Endothelial cell (in vitro differentiated cells): ENCODE data around the gene LRRC74A. TPM values are rescaled to one million over a fixed set of nuclear protein-coding genes. Genes with fewer than 3 reads are reported as not detected.

Source experiments
- DNase-seq: peaks from one replicate; pipeline ENCODE4 v3.0.0; 2021; ENCODE audit warnings: low spot score
- H3K27ac Mint-ChIP-seq: one replicate; pipeline ENCODE4 v1.8.0; 2021; ENCODE audit warnings: mixed read lengths, inconsistent platforms; ENCODE audit not compliant: unreplicated experiment
- H3K27me3 Mint-ChIP-seq: one replicate; pipeline ENCODE4 v1.8.0; 2021; ENCODE audit warnings: mild to moderate bottlenecking, moderate library complexity, mixed read lengths, inconsistent platforms; ENCODE audit not compliant: unreplicated experiment
- H3K36me3 Mint-ChIP-seq: one replicate; pipeline ENCODE4 v1.8.0; 2021; ENCODE audit warnings: mild to moderate bottlenecking, low read depth, mixed read lengths, inconsistent platforms; ENCODE audit not compliant: unreplicated experiment
- H3K4me1 Mint-ChIP-seq: one replicate; pipeline ENCODE4 v1.8.0; 2021; ENCODE audit warnings: mild to moderate bottlenecking, mixed read lengths, inconsistent platforms; ENCODE audit not compliant: unreplicated experiment
- H3K4me3 Mint-ChIP-seq: one replicate; pipeline ENCODE4 v1.8.0; 2021; ENCODE audit warnings: mild to moderate bottlenecking, mixed read lengths, inconsistent platforms; ENCODE audit not compliant: unreplicated experiment
- H3K9me3 Mint-ChIP-seq: one replicate; pipeline ENCODE4 v1.8.0; 2021; ENCODE audit warnings: mixed read lengths, inconsistent platforms; ENCODE audit not compliant: unreplicated experiment
- CTCF ChIP-seq: fragments of 200-600 bp; sonication (generic); IDR thresholded peaks from one replicate; pipeline ENCODE4 v1.5.0; 2021; ENCODE audit warnings: antibody characterized with exemption; ENCODE audit not compliant: unreplicated experiment
- total RNA-seq: library from RNA; stranded (reverse); fragmentation: NEBNext Ultra II Directional; extraction: Animal tissue kit (Norgen Biotek cat#: 25700); gene quantifications from one replicate; pipeline ENCODE4 v1.2.1, GENCODE V29; 2021; ENCODE audit not compliant: unreplicated experiment

LRRC74A gene
- total RNA-seq, 1 donor from 2014 or later = not detected

- peaks cover 13% of the 10 kb centered on the region for H3K36me3 Mint-ChIP-seq
Observed at GRCh38 chr14:76812422-76813383, 13.5 kb upstream of the LRRC74A start, which contains the start of gene ANGEL1. Gene ANGEL1, minus strand, starts transcription at chr14:76812882. Its CDS starts 55 bp downstream, at chr14:76812827.

GRCh38 chr14:76814726-76815645, 11.2 kb upstream of the LRRC74A start:
- Mint-ChIP-seq H3K36me3 (no peaks in the 10 kb centered on the region), H3K4me1 (peaks cover 17% of the 10 kb centered on the region), H3K4me3 (no peak overlapping the region), H3K27ac (no peak overlapping the region), H3K27me3 (peaks cover 2% of the 10 kb centered on the region), H3K9me3 (no peaks in the 10 kb centered on the region)
- no peak for DNase-seq
- TF ChIP-seq CTCF = no peak

More at GRCh38 chr14:76812422-76813383, 13.5 kb upstream of the LRRC74A start, which contains the start of gene ANGEL1:
- TF ChIP-seq CTCF = no peak
- H3K27ac Mint-ChIP-seq = peak within 1 kb of the TSS; percentile 95
- no peaks in the 10 kb centered on the region for H3K9me3 Mint-ChIP-seq
- peak within 1 kb of the TSS; percentile 97 for H3K4me3 Mint-ChIP-seq
- peaks cover 20% of the 10 kb centered on the region for H3K4me1 Mint-ChIP-seq
- peaks cover 2% of the 10 kb centered on the region for H3K27me3 Mint-ChIP-seq
- DNase-seq = peak; percentile 96

GRCh38 chr14:76820700-76821099, 5.5 kb upstream of the LRRC74A start:
- Mint-ChIP-seq H3K27me3 (peaks cover 1% of the 10 kb centered on the region), H3K4me1 (no peaks in the 10 kb centered on the region), H3K4me3 (no peak overlapping the region), H3K9me3 (no peaks in the 10 kb centered on the region), H3K36me3 (no peaks in the 10 kb centered on the region), H3K27ac (no peak overlapping the region)
- no peak for TF ChIP-seq CTCF
- no peak for DNase-seq

GRCh38 chr14:76827696-76828296, 1.6 kb downstream of the LRRC74A start:
- DNase-seq = no peak
- H3K36me3 Mint-ChIP-seq = no peaks in the 10 kb centered on the region
- H3K27me3 Mint-ChIP-seq = peaks cover 1% of the 10 kb centered on the region
- H3K27ac Mint-ChIP-seq = no peak overlapping the region
- H3K9me3 Mint-ChIP-seq = no peaks in the 10 kb centered on the region
- H3K4me1 Mint-ChIP-seq = peaks cover 13% of the 10 kb centered on the region
- no peak overlapping the region for H3K4me3 Mint-ChIP-seq
- no peak for TF ChIP-seq CTCF
